Measurements from ENCODE around the gene NSUN2.
A peak's percentile ranks its signal among the peaks of the same experiment; 100 is the strongest.

Gene NSUN2

DNA sequence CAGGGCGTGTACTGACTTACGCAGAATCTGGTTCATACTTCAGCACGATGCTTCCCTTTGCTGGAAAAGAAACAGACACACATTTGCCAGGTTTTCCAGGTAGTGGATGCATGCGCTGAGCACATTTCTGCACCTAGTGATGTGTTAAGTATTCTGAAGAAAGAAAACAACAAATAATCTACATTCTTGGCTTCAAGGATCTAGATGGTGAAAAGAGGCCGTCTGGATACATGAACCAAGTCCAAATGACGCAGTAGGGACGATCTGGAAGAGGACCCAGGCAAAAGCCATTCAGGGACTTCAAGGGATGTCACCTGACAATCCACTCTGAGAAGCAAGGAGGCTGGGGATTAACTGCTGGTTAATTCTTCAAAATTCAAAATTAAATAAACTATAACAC is 30.4 kb downstream of the NSUN2 start:
- no peak for DNase-seq

GRCh38 chr5:6601816-6602215 is 31.0 kb downstream of the NSUN2 start:
- no peak for DNase-seq

DNA sequence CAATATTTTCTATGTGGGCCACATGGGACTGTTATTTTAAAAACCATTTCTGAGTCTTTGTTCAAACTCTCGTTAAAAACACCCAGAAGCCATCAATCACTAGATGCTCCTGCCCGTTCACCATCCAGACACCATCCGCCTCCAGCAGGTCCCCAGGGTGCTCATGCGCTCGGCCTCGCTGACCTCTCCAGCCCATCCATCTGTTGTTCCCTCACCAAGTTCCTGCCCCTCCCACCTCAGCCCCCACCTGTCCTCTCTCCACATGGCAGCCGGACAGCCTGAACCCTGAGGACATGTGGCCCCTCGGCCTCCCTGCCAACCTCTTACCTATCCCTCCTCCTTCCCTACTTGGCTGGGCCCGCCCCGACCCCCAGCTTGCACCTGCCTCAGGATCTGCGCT is 31.6 kb downstream of the NSUN2 start:
- no peak for DNase-seq

DNA sequence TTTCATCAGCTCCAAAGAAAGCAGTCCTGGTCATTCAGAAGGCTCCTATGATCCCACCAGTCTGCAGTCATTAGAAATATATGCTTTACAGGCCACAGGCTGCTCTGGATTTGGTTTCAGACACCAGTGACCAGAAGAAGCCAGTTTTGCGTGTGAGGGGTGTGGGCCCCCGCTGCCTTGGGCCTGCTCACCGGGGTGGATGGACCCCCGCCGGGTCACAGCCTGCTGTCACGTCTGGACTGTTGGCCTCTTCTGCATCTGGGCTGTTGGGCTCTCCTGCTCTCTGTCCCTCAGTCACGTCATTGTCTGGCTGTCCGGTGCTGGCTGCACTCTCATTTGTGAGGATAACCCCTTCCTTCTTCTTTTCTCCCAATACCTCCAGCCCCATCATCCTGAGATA is 33.1 kb downstream of the NSUN2 start:
- DNase-seq, result no peak

DNA sequence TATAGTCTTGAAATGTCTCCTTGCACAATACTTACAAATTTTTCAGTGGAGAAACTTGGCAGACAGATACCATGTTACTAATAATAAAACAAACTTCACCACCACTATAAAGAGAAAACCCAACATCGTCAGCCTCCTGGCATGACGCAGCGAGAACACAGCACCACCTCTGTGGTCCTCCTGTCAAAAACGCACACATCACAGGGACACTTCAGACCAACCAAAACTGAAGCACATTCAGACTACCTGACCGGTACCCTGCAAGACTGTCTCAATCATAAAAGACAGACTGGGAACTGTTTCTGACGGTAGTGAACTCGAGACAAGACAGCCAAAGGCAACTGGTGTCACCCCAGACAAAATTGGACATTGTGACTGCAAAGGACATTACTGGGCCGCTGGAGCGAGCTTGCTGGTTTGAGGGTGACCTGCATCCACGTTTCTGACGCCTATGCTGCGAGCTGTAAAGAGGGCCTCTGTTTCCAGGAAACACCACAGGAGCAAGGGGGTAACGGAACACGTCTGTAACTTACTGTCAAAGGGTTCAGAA is 34.4 kb downstream of the NSUN2 start:
- DNase-seq, result no peak

DNA sequence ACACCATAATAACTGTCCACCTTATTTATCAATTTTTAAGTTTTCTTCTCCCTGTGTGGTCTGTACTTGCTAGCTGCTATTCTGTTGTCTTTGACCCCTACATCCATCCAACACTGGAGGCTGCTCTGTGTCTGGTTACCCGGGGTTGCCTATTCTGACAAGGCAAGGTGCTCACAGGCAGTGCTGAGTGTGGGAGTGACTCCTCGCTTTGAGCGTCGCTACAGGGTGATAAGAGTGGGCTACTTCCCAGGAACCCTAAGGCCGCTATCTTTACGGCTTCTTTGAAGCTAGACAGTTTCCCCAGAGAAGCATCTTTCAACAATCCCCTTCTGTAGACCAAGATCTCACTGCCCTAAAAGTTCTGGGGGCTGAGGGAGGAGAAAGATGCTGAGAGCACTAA is 35.3 kb downstream of the NSUN2 start:
- DNase-seq, result no peak

DNA sequence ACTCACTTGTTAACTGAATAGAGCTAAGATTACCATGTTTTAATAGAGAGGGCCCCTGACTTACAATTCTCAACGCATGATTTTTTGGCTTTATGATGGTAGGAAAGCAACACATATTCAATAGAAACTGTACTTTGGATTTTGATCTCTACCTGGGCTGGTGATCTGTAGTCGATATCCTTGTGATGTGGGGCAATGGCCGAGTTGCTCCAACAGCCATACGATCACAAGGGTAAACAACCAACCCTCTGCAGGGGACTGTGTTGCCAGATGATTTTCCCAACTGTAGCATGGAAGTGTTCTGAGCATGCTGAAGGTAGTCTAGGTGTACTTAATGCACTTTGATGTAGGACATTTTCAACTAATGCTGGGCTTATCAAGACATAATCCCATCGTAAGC is 36.5 kb downstream of the NSUN2 start:
- DNase-seq, result no peak

- DNase-seq, result no peak
These were observed 37.4 kb downstream of the NSUN2 start for GRCh38 chr5:6595405-6595804.

- no peak for DNase-seq
These were observed 38.8 kb downstream of the NSUN2 start for GRCh38 chr5:6594066-6594465.

GRCh38 chr5:6593148-6594016 is 39.5 kb downstream of the NSUN2 start:
- DNase-seq, result no peak

DNA sequence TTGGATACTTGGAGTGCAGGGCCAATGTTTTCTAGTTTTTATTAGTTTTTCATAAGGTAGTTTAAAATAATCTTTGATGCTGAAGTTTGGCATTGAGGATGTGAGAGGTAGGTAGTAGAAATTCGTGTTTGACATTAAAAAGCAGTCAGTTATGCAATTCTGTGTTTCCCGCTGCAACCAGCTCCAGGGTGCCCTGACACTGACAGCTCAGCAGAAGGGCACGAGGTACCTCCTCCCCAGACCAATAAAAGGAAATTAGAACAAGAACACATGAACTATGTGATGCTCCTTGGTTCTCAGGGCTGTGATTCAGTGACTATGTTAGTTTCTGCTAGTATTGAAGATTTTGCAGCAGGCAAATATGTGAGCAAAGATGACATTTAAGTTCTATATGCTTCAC is 40.2 kb downstream of the NSUN2 start:
- no peak for DNase-seq

- DNase-seq, result peak; percentile 18
These were observed 41.1 kb downstream of the NSUN2 start for GRCh38 chr5:6591671-6592288.

GRCh38 chr5:6590581-6590980 is 42.3 kb downstream of the NSUN2 start:
- DNase-seq, result no peak

DNA sequence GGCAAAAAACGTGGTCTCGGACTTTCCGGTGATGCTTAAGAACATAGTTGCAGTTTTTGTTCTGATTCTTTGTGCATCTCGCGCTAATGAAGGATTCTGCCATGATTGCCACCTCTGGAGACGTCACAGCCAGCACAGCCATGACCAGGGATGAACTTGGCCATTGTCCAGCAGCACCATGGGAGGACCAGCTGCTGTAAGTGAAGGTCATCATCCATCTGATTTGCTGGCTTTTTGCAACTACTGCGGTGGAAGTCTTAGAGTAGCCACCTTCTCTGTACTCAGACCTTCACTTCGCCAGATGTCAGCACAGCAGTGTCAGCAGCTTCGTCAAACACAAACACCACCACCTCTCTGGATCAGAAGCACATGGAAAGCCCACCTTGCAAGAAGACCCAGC is 45.7 kb downstream of the NSUN2 start:
- no peak for DNase-seq

DNA sequence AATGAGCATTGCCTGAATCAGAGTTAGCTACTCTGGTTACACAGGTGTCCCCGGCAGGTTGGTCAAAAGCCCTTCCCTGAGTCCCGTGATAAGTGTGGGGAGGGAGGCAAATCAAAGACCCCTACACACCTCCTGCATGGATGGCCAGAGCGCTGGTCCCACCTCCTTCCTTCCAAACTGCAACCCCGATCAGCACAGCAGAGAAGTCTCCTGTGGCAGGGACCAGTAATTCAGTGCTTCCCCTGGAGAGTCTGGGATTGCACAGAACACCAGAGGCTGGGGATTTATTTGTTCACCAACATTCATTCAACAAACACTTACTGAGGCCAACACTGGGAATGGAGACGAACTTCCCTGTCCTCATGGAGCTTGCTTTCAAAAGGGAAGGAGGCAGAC is 46.2 kb downstream of the NSUN2 start:
- no peak for DNase-seq

DNA sequence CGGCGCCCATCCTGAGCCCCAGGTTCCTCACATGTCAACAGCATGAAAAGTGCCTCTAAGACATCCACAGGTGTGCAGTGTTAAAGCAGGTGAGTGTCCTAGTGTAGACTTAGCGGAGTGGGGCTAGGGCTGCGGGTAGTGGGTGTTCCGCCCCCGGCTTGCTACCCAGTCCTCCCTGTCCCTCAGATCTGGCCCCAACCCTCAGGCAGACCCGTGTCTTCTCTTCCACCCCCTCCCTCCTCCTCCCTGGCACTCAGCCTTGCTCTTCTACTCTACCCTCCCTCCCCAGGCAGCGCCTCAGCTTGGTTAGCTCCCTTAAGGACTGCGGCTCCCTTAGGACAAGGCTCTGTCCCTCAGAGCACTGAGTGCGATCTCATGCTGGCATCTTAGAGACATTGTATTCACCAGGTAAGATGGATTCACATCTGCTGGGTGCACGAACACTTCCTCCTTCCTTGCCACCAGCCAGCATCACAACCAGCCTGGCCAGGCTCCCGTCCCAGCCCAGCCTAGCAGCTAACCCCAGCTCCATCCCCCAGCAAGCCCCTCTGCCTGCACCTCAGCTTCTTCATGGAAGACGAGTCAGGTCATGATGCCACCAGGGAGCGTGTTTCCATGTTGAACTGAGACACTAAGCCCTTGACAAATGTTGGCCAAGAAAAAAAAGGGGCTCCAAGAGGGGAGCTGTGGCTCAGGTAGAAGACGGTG is 46.8 kb downstream of the NSUN2 start:
- no peak for DNase-seq

GRCh38 chr5:6585168-6585567 is 47.7 kb downstream of the NSUN2 start:
- DNase-seq, result no peak

DNA sequence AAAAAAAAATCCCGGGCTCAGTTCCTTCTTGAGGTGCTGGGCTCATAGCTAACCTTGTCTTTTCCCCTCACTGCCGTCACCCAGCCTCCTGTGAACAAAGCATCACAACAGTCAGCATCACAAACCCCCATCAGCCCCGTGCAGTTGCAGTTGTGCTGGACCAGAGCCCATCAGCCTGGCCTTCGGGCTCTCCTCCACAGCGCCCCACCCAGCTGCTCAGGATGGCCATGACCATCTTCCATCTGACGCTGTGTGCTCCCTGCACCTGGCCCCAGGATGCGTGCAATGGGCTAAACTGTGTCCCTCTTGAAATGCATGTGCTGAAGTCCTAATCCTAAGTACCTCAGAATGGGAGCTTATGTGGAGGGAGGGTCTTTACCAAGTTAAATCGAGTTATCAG is 48.1 kb downstream of the NSUN2 start:
- no peak for DNase-seq

DNA sequence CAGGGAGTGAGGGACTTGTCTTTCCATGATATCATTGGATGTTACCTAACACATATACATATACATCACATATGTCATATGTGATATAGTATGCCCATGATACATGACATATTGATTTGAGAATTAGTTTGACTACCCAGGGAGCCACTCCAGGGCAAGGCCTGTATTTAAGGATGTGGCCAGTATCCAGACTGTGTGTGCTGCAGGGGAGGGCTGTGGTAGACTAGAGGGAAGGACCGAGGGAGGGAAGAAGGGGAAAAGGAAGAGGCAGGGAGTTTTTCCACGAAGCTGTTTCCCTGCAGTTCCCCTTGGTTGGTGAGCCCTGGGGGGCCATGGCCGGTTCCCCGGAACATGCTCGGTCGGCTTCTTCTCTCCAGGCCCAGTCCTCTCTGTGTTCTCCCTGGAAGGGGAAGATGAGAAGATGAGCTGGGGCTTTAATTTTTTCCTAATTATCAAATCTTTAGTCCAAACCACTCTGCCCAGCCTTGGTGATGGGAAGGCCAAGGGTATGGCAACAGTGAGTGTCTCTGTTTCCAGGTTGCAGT is 48.7 kb downstream of the NSUN2 start:
- no peak for DNase-seq

- no peak for DNase-seq
These were observed 49.6 kb downstream of the NSUN2 start for GRCh38 chr5:6583049-6583880.

GRCh38 chr5:6582507-6583048 is 50.3 kb downstream of the NSUN2 start:
- DNase-seq, result no peak

Data from hematopoietic multipotent progenitor cell treated with erythropoietin and hydrocortisone succinate and interleukin-3 and kit ligand, for 8 days (in vitro differentiated cells).